Mesendoderm (in vitro differentiated cells): ENCODE results near the gene RAD21L1.
"Not testable (repeated sequence)": the region's sequence is repeated elsewhere in the genome, so short reads cannot be mapped to it uniquely, and the experiment has no call there.

ENCODE experiments used
- DNase-seq: peaks from one replicate; pipeline ENCODE4 v3.0.0; 2013
- H2AK5ac ChIP-seq: 2 replicates; pipeline ENCODE4 v1.6.1; 2013; ENCODE audit warnings: low read length, inconsistent platforms
- H2BK120ac ChIP-seq: 2 replicates; pipeline ENCODE4 v1.6.1; 2013; ENCODE audit warnings: low read depth, mild to moderate bottlenecking, low read length, moderate library complexity, mixed read lengths
- H2BK15ac ChIP-seq: replicated peaks from 2 replicates; pipeline ENCODE4 v1.6.1; 2013; ENCODE audit warnings: low read depth, mild to moderate bottlenecking, moderate library complexity
- H2BK5ac ChIP-seq: 2 replicates; pipeline ENCODE4 v1.6.1; 2013; ENCODE audit warnings: low read length, inconsistent platforms
- H3K18ac ChIP-seq: 2 replicates; pipeline ENCODE4 v1.6.1; 2013; ENCODE audit warnings: mild to moderate bottlenecking, low read length, mixed read lengths
- H3K23ac ChIP-seq: one replicate; pipeline ENCODE4 v1.6.1; 2013; ENCODE audit warnings: low read length
- H3K27ac ChIP-seq: 2 replicates; pipeline ENCODE4 v1.5.1; 2013; ENCODE audit warnings: low read depth, mild to moderate bottlenecking, inconsistent platforms, low read length, moderate library complexity
- H3K27me3 ChIP-seq: 2 replicates; pipeline ENCODE4 v1.6.1; 2013; ENCODE audit warnings: low read length, control low read depth, mild to moderate bottlenecking, inconsistent platforms; ENCODE audit not compliant: insufficient read depth, poor library complexity
- H3K36me3 ChIP-seq: 2 replicates; pipeline ENCODE4 v1.6.1; 2013; ENCODE audit warnings: low read length, inconsistent platforms; ENCODE audit not compliant: control insufficient read depth, insufficient read depth
- H3K4ac ChIP-seq: one replicate; pipeline ENCODE4 v1.6.1; 2013; ENCODE audit warnings: low read depth, mild to moderate bottlenecking, low read length, moderate library complexity
- H3K4me1 ChIP-seq: 2 replicates; pipeline ENCODE4 v1.6.1; 2013; ENCODE audit warnings: low read depth, low read length, inconsistent platforms; ENCODE audit not compliant: control insufficient read depth
- H3K4me2 ChIP-seq: 2 replicates; pipeline ENCODE4 v1.6.1; 2013; ENCODE audit warnings: low read length
- H3K4me3 ChIP-seq: 2 replicates; pipeline ENCODE4 v1.5.1; 2013; ENCODE audit warnings: mild to moderate bottlenecking, low read length
- H3K56ac ChIP-seq: one replicate; pipeline ENCODE4 v1.6.1; 2013; ENCODE audit warnings: low read length
- H3K79me1 ChIP-seq: 2 replicates; pipeline ENCODE4 v1.6.1; 2013; ENCODE audit warnings: low read length, inconsistent platforms
- H3K79me2 ChIP-seq: 2 replicates; pipeline ENCODE4 v1.6.1; 2013; ENCODE audit warnings: mild to moderate bottlenecking, low read length; ENCODE audit not compliant: control insufficient read depth, insufficient read depth
- H3K9ac ChIP-seq: 2 replicates; pipeline ENCODE4 v1.6.1; 2013; ENCODE audit warnings: low read length, inconsistent platforms
- H4K5ac ChIP-seq: one replicate; pipeline ENCODE4 v1.6.1; 2013; ENCODE audit warnings: low read length
- H4K8ac ChIP-seq: one replicate; pipeline ENCODE4 v1.6.1; 2013; ENCODE audit warnings: low read depth, mild to moderate bottlenecking, control low read depth, low read length, moderate library complexity
- WGBS: extraction: QIAGEN DNeasy Blood & Tissue Kit; methylation state at CpG from one replicate; pipeline ENCODE4 v1.1.7; 2013; ENCODE audit warnings: low lambda C conversion rate, missing lambda C conversion rate; ENCODE audit not compliant: insufficient coverage; ENCODE audit errors: extremely low coverage; 5-methylcytosine and 5-hydroxymethylcytosine counted together

Gene RAD21L1

GRCh38 chr20:1247689-1248088, 21.8 kb downstream of the RAD21L1 start:
- H2BK15ac ChIP-seq: no peak overlapping the region
- no peak overlapping the region for H3K4me2 ChIP-seq
- H2AK5ac ChIP-seq: no peak overlapping the region
- no peak overlapping the region for H3K27ac ChIP-seq
- H3K4me3 ChIP-seq: no peak overlapping the region
- DNase-seq: no peak
- no peak overlapping the region for H3K56ac ChIP-seq
- no peak overlapping the region for H3K23ac ChIP-seq
- H2BK5ac ChIP-seq: no peak overlapping the region
- no peak overlapping the region for H4K5ac ChIP-seq
- no peaks in the 10 kb centered on the region for H3K36me3 ChIP-seq
- H3K4me1 ChIP-seq: no peaks in the 10 kb centered on the region
- no peak overlapping the region for H2BK120ac ChIP-seq
- H3K18ac ChIP-seq: no peak overlapping the region
- no peaks in the 10 kb centered on the region for H3K79me1 ChIP-seq
- H3K79me2 ChIP-seq: no peaks in the 10 kb centered on the region
- no peak overlapping the region for H4K8ac ChIP-seq
- H3K9ac ChIP-seq: no peak overlapping the region
- H3K27me3 ChIP-seq: no peaks in the 10 kb centered on the region
- no peak overlapping the region for H3K4ac ChIP-seq

- not testable (repeated sequence) for H3K56ac ChIP-seq, H2BK5ac ChIP-seq, H3K4me2 ChIP-seq, H3K9ac ChIP-seq, H2BK120ac ChIP-seq, H2AK5ac ChIP-seq, DNase-seq, H3K23ac ChIP-seq, H3K4me3 ChIP-seq, H4K8ac ChIP-seq, H3K79me1 ChIP-seq, H3K27ac ChIP-seq, H3K36me3 ChIP-seq, H3K4me1 ChIP-seq, H3K4ac ChIP-seq, H3K79me2 ChIP-seq, H3K27me3 ChIP-seq, H4K5ac ChIP-seq, H2BK15ac ChIP-seq, H3K18ac ChIP-seq
- no CpG with 5 or more reads among the region's 2 CpGs for WGBS
These were observed 24.4 kb downstream of the RAD21L1 start for GRCh38 chr20:1250282-1250681.

GRCh38 chr20:1252416-1252815, 26.6 kb downstream of the RAD21L1 start:
- Histone ChIP-seq H3K4me1 (no peaks in the 10 kb centered on the region), H3K79me2 (no peaks in the 10 kb centered on the region)

GRCh38 chr20:1254254-1254653, 28.4 kb downstream of the RAD21L1 start:
- Histone ChIP-seq H3K27ac (no peak overlapping the region), H3K27me3 (no peaks in the 10 kb centered on the region), H3K18ac (no peak overlapping the region), H3K79me2 (no peaks in the 10 kb centered on the region), H3K79me1 (no peaks in the 10 kb centered on the region), H2AK5ac (no peak overlapping the region), H3K4ac (no peak overlapping the region), H2BK15ac (no peak overlapping the region), H3K4me1 (no peaks in the 10 kb centered on the region), H3K4me2 (no peak overlapping the region), H2BK5ac (no peak overlapping the region), H4K5ac (no peak overlapping the region), H3K4me3 (no peak overlapping the region), H3K36me3 (no peaks in the 10 kb centered on the region), H3K56ac (no peak overlapping the region), H3K23ac (no peak overlapping the region), H4K8ac (no peak overlapping the region), H2BK120ac (no peak overlapping the region), H3K9ac (no peak overlapping the region)
- WGBS: no CpG with 5 or more reads among the region's 2 CpGs
- DNase-seq: no peak

More at GRCh38 chr20:1252416-1252815, 26.6 kb downstream of the RAD21L1 start:
- H3K27ac ChIP-seq: no peak overlapping the region
- no peak overlapping the region for H3K4ac ChIP-seq
- no peaks in the 10 kb centered on the region for H3K79me1 ChIP-seq
- H2BK120ac ChIP-seq: no peak overlapping the region
- H3K4me3 ChIP-seq: no peak overlapping the region
- no peaks in the 10 kb centered on the region for H3K36me3 ChIP-seq
- H2BK15ac ChIP-seq: no peak overlapping the region
- peak; percentile 71 for DNase-seq
- no CpG with 5 or more reads among the region's 3 CpGs for WGBS
- H3K27me3 ChIP-seq: no peaks in the 10 kb centered on the region
- no peak overlapping the region for H3K23ac ChIP-seq
- H3K18ac ChIP-seq: no peak overlapping the region
- H2BK5ac ChIP-seq: no peak overlapping the region
- no peak overlapping the region for H4K8ac ChIP-seq
- no peak overlapping the region for H4K5ac ChIP-seq
- no peak overlapping the region for H3K9ac ChIP-seq
- H2AK5ac ChIP-seq: no peak overlapping the region
- no peak overlapping the region for H3K56ac ChIP-seq
- H3K4me2 ChIP-seq: no peak overlapping the region

GRCh38 chr20:1255675-1256074, 29.8 kb downstream of the RAD21L1 start:
- no peak for DNase-seq
- Histone ChIP-seq H3K27ac (no peak overlapping the region), H3K79me1 (no peaks in the 10 kb centered on the region), H3K4me3 (no peak overlapping the region), H3K9ac (no peak overlapping the region), H3K27me3 (no peaks in the 10 kb centered on the region), H3K56ac (no peak overlapping the region), H2BK120ac (no peak overlapping the region), H4K8ac (no peak overlapping the region), H3K4me2 (no peak overlapping the region), H2BK15ac (no peak overlapping the region), H3K4me1 (no peaks in the 10 kb centered on the region), H2AK5ac (no peak overlapping the region), H3K23ac (no peak overlapping the region), H3K79me2 (no peaks in the 10 kb centered on the region), H3K4ac (no peak overlapping the region), H3K18ac (no peak overlapping the region), H4K5ac (no peak overlapping the region), H3K36me3 (no peaks in the 10 kb centered on the region), H2BK5ac (no peak overlapping the region)
- no CpG with 5 or more reads among the region's 2 CpGs for WGBS

- Histone ChIP-seq H3K4me3 (no peak overlapping the region), H3K79me1 (no peaks in the 10 kb centered on the region), H2AK5ac (no peak overlapping the region), H3K4ac (no peak overlapping the region), H4K5ac (no peak overlapping the region), H4K8ac (no peak overlapping the region), H2BK15ac (no peak overlapping the region), H3K18ac (no peak overlapping the region), H3K27ac (no peak overlapping the region), H3K4me2 (no peak overlapping the region), H3K9ac (no peak overlapping the region), H3K23ac (no peak overlapping the region), H3K56ac (no peak overlapping the region), H3K4me1 (no peaks in the 10 kb centered on the region), H2BK120ac (no peak overlapping the region), H2BK5ac (no peak overlapping the region), H3K36me3 (no peaks in the 10 kb centered on the region), H3K27me3 (no peaks in the 10 kb centered on the region), H3K79me2 (no peaks in the 10 kb centered on the region)
- DNase-seq: peak; percentile 49
- no CpG with 5 or more reads among the region's 1 CpG for WGBS
These were observed 38.0 kb downstream of the RAD21L1 start for GRCh38 chr20:1263853-1264252.
